NCI-H2196 (cell line): Measurements from ENCODE around the gene RTN4RL1.

Experiments used
- DNase-seq: peaks from one replicate; lab custom pipeline; 2025; ENCODE audit not compliant: unreplicated experiment; lab: John Stamatoyannopoulos, UW

Gene RTN4RL1

GRCh38 chr17:1931844-1932579, 93.1 kb downstream of the RTN4RL1 start:
- DNase-seq: peak; percentile 34

GRCh38 chr17:1930337-1930645, 94.8 kb downstream of the RTN4RL1 start:
- no peak for DNase-seq

GRCh38 chr17:1928976-1929375, 96.2 kb downstream of the RTN4RL1 start:
- DNase-seq: no peak

GRCh38 chr17:1920948-1921351, 104.2 kb downstream of the RTN4RL1 start:
- no peak for DNase-seq

GRCh38 chr17:1919201-1919600, 105.9 kb downstream of the RTN4RL1 start:
- no peak for DNase-seq

GRCh38 chr17:1918346-1919162, 106.6 kb downstream of the RTN4RL1 start:
- DNase-seq: no peak

GRCh38 chr17:1916963-1917715, 108.0 kb downstream of the RTN4RL1 start:
- DNase-seq: no peak

GRCh38 chr17:1916316-1916715, 108.8 kb downstream of the RTN4RL1 start:
- no peak for DNase-seq

- no peak for DNase-seq
Observed at GRCh38 chr17:1915889-1916288, 109.2 kb downstream of the RTN4RL1 start.

GRCh38 chr17:1914661-1915083, 110.5 kb downstream of the RTN4RL1 start:
- DNase-seq: no peak

- DNase-seq: no peak
Observed at GRCh38 chr17:1913702-1914101, 111.4 kb downstream of the RTN4RL1 start.

- no peak for DNase-seq
Observed at GRCh38 chr17:1912146-1912545, 113.0 kb downstream of the RTN4RL1 start.

- no peak for DNase-seq
Observed at GRCh38 chr17:1909985-1910384, 115.1 kb downstream of the RTN4RL1 start.

GRCh38 chr17:1908699-1909309, 116.3 kb downstream of the RTN4RL1 start:
- DNase-seq: peak; percentile 49

GRCh38 chr17:1907909-1908698, 117.0 kb downstream of the RTN4RL1 start:
- DNase-seq: no peak

GRCh38 chr17:1907216-1907631, 117.9 kb downstream of the RTN4RL1 start:
- DNase-seq: no peak

- no peak for DNase-seq
Observed at GRCh38 chr17:1906662-1907101, 118.5 kb downstream of the RTN4RL1 start.

GRCh38 chr17:1905190-1905913, 119.8 kb downstream of the RTN4RL1 start:
- peak; percentile 21 for DNase-seq

GRCh38 chr17:1904273-1905182, 120.6 kb downstream of the RTN4RL1 start:
- DNase-seq: no peak
